Skeletal muscle satellite cell (primary cell): ENCODE measurements around the gene RYR2.

ENCODE experiments used
- H3K27me3 ChIP-seq: 2 replicates; pipeline ENCODE4 v1.7.0; 2013; ENCODE audit warnings: low read length; ENCODE audit not compliant: control insufficient read depth, insufficient read depth
- H3K36me3 ChIP-seq: 2 replicates; pipeline ENCODE4 v1.7.0; 2013; ENCODE audit warnings: mild to moderate bottlenecking, control low read depth, low read length; ENCODE audit not compliant: insufficient read depth
- H3K4me1 ChIP-seq: 2 replicates; pipeline ENCODE4 v1.7.0; 2013; ENCODE audit warnings: low read length; ENCODE audit not compliant: control insufficient read depth, insufficient read depth
- H3K4me2 ChIP-seq: 2 replicates; pipeline ENCODE4 v1.7.0; 2013; ENCODE audit warnings: mild to moderate bottlenecking, low read length
- H3K4me3 ChIP-seq: 2 replicates; pipeline ENCODE4 v1.7.0; 2013; ENCODE audit warnings: low read length
- H3K9ac ChIP-seq: 2 replicates; pipeline ENCODE4 v1.7.0; 2013; ENCODE audit warnings: mild to moderate bottlenecking, low read depth, low read length, moderate library complexity
- H3K9me3 ChIP-seq: replicated peaks from 2 replicates; pipeline ENCODE4 v1.7.0; 2013; ENCODE audit warnings: mild to moderate bottlenecking, control low read depth, low read length

The RYR2 gene

DNA sequence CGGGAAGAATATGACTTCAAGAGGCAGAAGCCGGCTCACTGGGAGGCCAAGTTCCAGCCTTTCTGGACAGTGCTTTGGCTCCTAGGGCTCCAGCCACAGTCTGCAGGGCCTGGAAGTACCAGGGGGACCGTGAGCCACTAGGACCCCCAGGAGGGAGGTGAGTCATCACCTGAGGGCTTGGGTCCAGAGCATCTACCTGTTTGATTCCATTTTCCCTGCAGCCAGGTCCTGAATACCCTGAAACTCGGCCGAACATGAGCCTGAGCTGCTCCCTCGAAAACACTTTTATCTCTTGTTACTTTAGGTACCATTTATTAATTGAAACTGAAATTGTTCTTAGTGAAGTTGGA is 164.1 kb downstream of the RYR2 start:
- Histone ChIP-seq H3K36me3 (no peaks in the 10 kb centered on the region), H3K4me1 (no peaks in the 10 kb centered on the region), H3K4me3 (no peak overlapping the region), H3K9ac (no peak overlapping the region), H3K4me2 (no peak overlapping the region), H3K9me3 (no peaks in the 10 kb centered on the region), H3K27me3 (no peaks in the 10 kb centered on the region)

DNA sequence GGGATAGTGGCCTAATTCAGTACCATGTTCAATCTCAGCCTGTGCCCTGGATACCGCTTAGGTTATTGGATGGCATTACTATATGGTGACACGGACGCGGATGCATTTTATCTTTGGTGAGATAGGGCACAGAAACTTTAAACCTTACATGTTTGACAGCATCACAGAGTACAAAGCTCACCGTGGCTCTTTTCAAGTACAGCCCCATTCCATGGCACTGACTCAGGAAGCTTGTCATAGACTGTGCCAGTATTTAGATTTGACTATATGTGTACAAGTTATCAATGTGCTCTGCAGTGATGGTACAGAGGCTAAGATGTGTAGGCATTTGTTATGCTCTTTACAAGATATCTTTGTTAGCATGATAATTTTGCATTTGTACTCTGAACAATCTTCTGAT is 169.0 kb downstream of the RYR2 start:
- H3K27me3 ChIP-seq: no peaks in the 10 kb centered on the region

GRCh38 chr1:237211540-237211939 is 169.6 kb downstream of the RYR2 start:
- Histone ChIP-seq H3K4me3 (no peak overlapping the region), H3K9ac (no peak overlapping the region), H3K27me3 (no peaks in the 10 kb centered on the region), H3K4me2 (no peak overlapping the region), H3K4me1 (no peaks in the 10 kb centered on the region), H3K9me3 (no peaks in the 10 kb centered on the region), H3K36me3 (no peaks in the 10 kb centered on the region)

More for the DNA sequence above, 169.0 kb downstream of the RYR2 start:
- Histone ChIP-seq H3K4me3 (no peak overlapping the region), H3K36me3 (no peaks in the 10 kb centered on the region), H3K9me3 (no peaks in the 10 kb centered on the region), H3K4me1 (no peaks in the 10 kb centered on the region), H3K4me2 (no peak overlapping the region), H3K9ac (no peak overlapping the region)

- Histone ChIP-seq H3K4me3 (no peak overlapping the region), H3K9ac (no peak overlapping the region), H3K4me1 (no peaks in the 10 kb centered on the region), H3K27me3 (no peaks in the 10 kb centered on the region), H3K36me3 (no peaks in the 10 kb centered on the region), H3K9me3 (no peaks in the 10 kb centered on the region), H3K4me2 (no peak overlapping the region)
Observed at GRCh38 chr1:237219751-237220642, 178.0 kb downstream of the RYR2 start.

- no peaks in the 10 kb centered on the region for H3K9me3 ChIP-seq
- H3K36me3 ChIP-seq: no peaks in the 10 kb centered on the region
- H3K27me3 ChIP-seq: no peaks in the 10 kb centered on the region
- no peak overlapping the region for H3K4me3 ChIP-seq
- H3K9ac ChIP-seq: no peak overlapping the region
- no peaks in the 10 kb centered on the region for H3K4me1 ChIP-seq
- no peak overlapping the region for H3K4me2 ChIP-seq
Observed at GRCh38 chr1:237223419-237223818, 181.4 kb downstream of the RYR2 start.

DNA sequence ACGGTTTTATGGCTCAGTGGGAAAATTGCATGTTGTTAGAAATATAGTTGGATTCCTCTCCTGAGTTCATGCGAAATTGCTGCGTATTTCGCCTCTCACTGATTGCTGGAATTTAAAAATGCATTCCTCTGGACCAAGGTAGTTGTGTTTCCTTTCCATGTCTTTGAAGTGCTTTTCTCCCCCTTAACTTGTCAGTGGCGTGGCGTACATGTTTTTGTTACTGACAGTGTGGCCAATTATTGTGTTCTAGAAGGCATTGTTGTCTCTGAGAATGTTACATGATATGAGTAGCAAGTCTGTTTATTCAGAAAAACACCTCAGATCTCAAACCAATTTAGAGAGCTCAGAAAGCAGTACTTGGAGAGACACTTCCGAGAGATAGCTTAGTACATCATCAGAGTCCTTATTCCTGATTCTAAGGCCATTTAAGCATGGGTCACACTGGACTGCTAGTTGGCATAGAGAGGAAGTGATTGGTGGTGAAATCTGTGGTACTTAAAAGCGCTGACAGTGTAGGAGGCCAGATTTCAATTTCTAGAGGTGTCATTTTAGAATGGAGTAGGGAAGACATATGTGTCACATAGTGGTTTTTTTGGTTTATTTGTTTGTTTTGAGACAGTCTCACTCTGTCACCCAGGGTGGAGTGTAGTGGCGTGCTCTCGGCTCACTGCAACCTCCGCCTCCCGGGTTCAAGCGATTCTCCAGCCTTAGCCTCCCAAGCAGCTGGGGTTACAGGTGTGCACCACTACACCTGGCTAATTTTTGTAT is 184.4 kb downstream of the RYR2 start:
- no peak overlapping the region for H3K4me2 ChIP-seq
- no peaks in the 10 kb centered on the region for H3K27me3 ChIP-seq
- H3K4me3 ChIP-seq: no peak overlapping the region
- H3K4me1 ChIP-seq: no peaks in the 10 kb centered on the region
- no peaks in the 10 kb centered on the region for H3K36me3 ChIP-seq
- no peaks in the 10 kb centered on the region for H3K9me3 ChIP-seq
- no peak overlapping the region for H3K9ac ChIP-seq

DNA sequence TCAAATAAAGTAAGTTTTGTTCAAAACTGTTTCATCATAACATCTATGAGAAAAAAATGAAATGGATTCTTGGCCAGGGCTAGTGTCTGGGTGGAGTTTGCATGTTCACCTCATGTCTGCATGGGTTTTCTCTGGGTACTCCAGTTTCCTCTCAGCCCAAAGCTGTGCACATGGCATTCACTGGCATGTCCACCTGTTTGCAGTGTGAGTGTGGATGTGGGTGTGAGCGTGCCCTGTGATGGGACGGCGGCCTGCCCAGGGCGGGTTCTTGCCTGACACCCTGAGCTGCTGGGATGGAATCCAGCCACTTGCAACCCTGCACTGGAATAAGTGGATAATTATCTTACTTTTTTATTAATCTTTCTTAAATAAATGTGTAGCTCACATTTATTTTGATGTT is 185.5 kb downstream of the RYR2 start:
- H3K4me3 ChIP-seq: no peak overlapping the region
- no peak overlapping the region for H3K4me2 ChIP-seq
- no peak overlapping the region for H3K9ac ChIP-seq
- no peaks in the 10 kb centered on the region for H3K4me1 ChIP-seq
- no peaks in the 10 kb centered on the region for H3K9me3 ChIP-seq
- no peaks in the 10 kb centered on the region for H3K36me3 ChIP-seq
- no peaks in the 10 kb centered on the region for H3K27me3 ChIP-seq

DNA sequence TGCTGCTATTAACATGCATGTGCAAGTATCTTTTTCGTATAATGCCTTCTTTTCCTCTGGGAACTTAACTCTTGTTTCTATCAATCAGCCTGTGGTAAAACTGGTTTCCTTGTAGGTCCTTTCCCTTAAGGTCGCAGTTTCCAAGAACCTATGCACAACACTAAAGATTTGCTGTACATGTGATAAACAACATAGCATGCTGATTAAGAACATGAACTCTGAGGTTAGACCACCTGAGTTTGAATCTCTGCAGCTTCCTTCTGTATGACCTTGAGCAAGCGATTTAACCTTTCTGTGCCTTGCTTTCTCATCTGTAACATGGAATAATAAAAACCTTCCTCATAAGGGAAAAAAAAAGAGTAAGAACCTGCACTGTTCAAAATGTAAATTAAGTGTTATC is 186.4 kb downstream of the RYR2 start:
- H3K4me2 ChIP-seq: no peak overlapping the region
- H3K9ac ChIP-seq: no peak overlapping the region
- no peak overlapping the region for H3K4me3 ChIP-seq
- H3K27me3 ChIP-seq: no peaks in the 10 kb centered on the region
- no peaks in the 10 kb centered on the region for H3K4me1 ChIP-seq
- H3K36me3 ChIP-seq: no peaks in the 10 kb centered on the region
- H3K9me3 ChIP-seq: no peaks in the 10 kb centered on the region

GRCh38 chr1:237229333-237229732 is 187.3 kb downstream of the RYR2 start:
- Histone ChIP-seq H3K4me2 (no peak overlapping the region), H3K9me3 (no peaks in the 10 kb centered on the region), H3K9ac (no peak overlapping the region), H3K27me3 (no peaks in the 10 kb centered on the region), H3K4me1 (no peaks in the 10 kb centered on the region), H3K4me3 (no peak overlapping the region), H3K36me3 (no peaks in the 10 kb centered on the region)

GRCh38 chr1:237232501-237232900 is 190.5 kb downstream of the RYR2 start:
- no peak overlapping the region for H3K9ac ChIP-seq
- H3K27me3 ChIP-seq: no peaks in the 10 kb centered on the region
- no peaks in the 10 kb centered on the region for H3K9me3 ChIP-seq
- no peaks in the 10 kb centered on the region for H3K4me1 ChIP-seq
- H3K4me2 ChIP-seq: no peak overlapping the region
- no peak overlapping the region for H3K4me3 ChIP-seq
- H3K36me3 ChIP-seq: no peaks in the 10 kb centered on the region

GRCh38 chr1:237235091-237235490 is 193.1 kb downstream of the RYR2 start:
- Histone ChIP-seq H3K4me1 (no peaks in the 10 kb centered on the region), H3K36me3 (no peaks in the 10 kb centered on the region), H3K27me3 (no peaks in the 10 kb centered on the region), H3K9me3 (no peaks in the 10 kb centered on the region), H3K4me3 (no peak overlapping the region), H3K4me2 (no peak overlapping the region), H3K9ac (no peak overlapping the region)

- H3K9ac ChIP-seq: no peak overlapping the region
- H3K27me3 ChIP-seq: no peaks in the 10 kb centered on the region
- H3K4me1 ChIP-seq: no peaks in the 10 kb centered on the region
- H3K4me3 ChIP-seq: no peak overlapping the region
- H3K36me3 ChIP-seq: no peaks in the 10 kb centered on the region
- H3K9me3 ChIP-seq: no peaks in the 10 kb centered on the region
- H3K4me2 ChIP-seq: no peak overlapping the region
Observed at GRCh38 chr1:237237721-237238120, 195.7 kb downstream of the RYR2 start.
